ENCODE measurements around the gene CST8.

Gene CST8

GRCh38 chr20:23507346-23507745 lies 16.4 kb downstream of the CST8 start:
- Histone ChIP-seq H3K9me3 (replicated peaks; ENCODE audit: low read length) (no peaks in the 10 kb centered on the region), H3K4me1 (ENCODE audit: control insufficient read depth, insufficient read depth, low read length) (no peaks in the 10 kb centered on the region), H3K9ac (ENCODE audit: low read depth, low read length) (no peak overlapping the region), H3K4me3 (ENCODE audit: low read length) (no peak overlapping the region), H3K36me3 (ENCODE audit: insufficient read depth, low read length) (no peaks in the 10 kb centered on the region), H3K4me2 (ENCODE audit: low read length) (no peak overlapping the region), H3K27me3 (ENCODE audit: control insufficient read depth, insufficient read depth, low read length) (peaks cover 5% of the 10 kb centered on the region)

- H3K4me2 ChIP-seq (ENCODE audit: low read length), result no peak overlapping the region
- H3K9me3 ChIP-seq (replicated peaks; ENCODE audit: low read length), result no peaks in the 10 kb centered on the region
- peaks cover 5% of the 10 kb centered on the region for H3K27me3 ChIP-seq (ENCODE audit: control insufficient read depth, insufficient read depth, low read length)
- H3K36me3 ChIP-seq (ENCODE audit: insufficient read depth, low read length), result no peaks in the 10 kb centered on the region
- H3K4me1 ChIP-seq (ENCODE audit: control insufficient read depth, insufficient read depth, low read length), result no peaks in the 10 kb centered on the region
- H3K4me3 ChIP-seq (ENCODE audit: low read length), result no peak overlapping the region
- H3K9ac ChIP-seq (ENCODE audit: low read depth, low read length), result no peak overlapping the region
These were observed 17.7 kb downstream of the CST8 start for GRCh38 chr20:23508449-23509229.

DNA sequence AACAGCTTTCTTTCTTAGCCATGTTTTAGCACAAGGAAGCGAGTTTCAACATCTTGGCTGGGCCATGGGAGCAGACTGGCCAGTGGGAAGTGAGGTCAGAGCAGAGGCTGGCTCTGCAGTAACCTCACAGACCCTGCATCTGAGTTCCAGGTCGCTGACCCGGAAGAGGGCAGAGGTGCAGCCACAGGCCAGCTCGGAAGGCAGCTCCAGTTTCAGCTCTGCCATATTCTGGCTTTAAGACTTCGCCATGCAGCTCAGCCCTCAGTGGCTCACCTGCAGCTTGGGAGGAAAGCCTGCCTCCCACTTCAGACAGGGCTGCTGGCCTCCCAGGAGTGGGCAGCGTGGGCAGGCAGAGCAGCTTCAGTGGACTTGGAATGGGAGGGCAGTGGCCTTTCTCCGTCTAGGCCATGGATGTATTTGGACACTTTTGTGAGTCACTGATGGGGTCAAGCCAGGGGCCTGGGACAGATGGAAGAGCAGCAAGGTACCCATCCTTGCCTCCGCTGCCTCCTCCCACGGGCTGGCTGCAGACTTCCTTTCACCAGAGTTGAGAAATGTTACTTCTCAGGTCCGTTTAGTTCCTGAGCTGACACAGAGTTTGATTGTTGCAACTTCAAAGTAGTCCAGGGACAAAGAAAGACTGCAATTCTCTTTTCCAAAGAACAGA lies 18.5 kb downstream of the CST8 start:
- Histone ChIP-seq H3K9ac (ENCODE audit: low read depth, low read length) (no peak overlapping the region), H3K36me3 (ENCODE audit: insufficient read depth, low read length) (no peaks in the 10 kb centered on the region), H3K4me2 (ENCODE audit: low read length) (no peak overlapping the region), H3K4me1 (ENCODE audit: control insufficient read depth, insufficient read depth, low read length) (no peaks in the 10 kb centered on the region), H3K4me3 (ENCODE audit: low read length) (no peak overlapping the region), H3K27me3 (ENCODE audit: control insufficient read depth, insufficient read depth, low read length) (peaks cover 5% of the 10 kb centered on the region), H3K9me3 (replicated peaks; ENCODE audit: low read length) (no peaks in the 10 kb centered on the region)

- Histone ChIP-seq H3K9ac (ENCODE audit: low read depth, low read length) (no peak overlapping the region), H3K4me3 (ENCODE audit: low read length) (no peak overlapping the region), H3K27me3 (ENCODE audit: control insufficient read depth, insufficient read depth, low read length) (peaks cover 5% of the 10 kb centered on the region), H3K9me3 (replicated peaks; ENCODE audit: low read length) (no peaks in the 10 kb centered on the region), H3K4me1 (ENCODE audit: control insufficient read depth, insufficient read depth, low read length) (no peaks in the 10 kb centered on the region), H3K36me3 (ENCODE audit: insufficient read depth, low read length) (no peaks in the 10 kb centered on the region), H3K4me2 (ENCODE audit: low read length) (no peak overlapping the region)
These were observed 19.2 kb downstream of the CST8 start for GRCh38 chr20:23510000-23510590.

DNA sequence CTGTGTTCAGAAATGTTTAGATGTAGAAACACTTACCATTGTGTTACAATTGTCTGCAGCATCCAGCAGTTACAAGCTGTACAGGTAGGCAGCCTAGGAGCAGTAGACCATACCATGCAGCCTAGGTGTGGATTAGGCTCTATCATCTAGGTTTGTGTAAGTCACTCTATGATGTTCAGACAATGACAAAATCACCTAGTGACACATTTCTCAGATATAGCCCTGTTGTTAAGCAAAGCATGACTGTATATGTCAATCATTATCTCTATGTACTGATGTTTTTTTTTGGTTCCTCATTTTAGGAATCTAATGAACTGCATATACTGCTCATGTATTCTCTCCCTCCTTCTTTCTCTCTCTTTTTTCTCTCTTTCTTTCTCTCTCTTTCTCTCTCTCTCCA lies 22.2 kb downstream of the CST8 start:
- Histone ChIP-seq H3K27me3 (ENCODE audit: control insufficient read depth, insufficient read depth, low read length) (peaks cover 5% of the 10 kb centered on the region), H3K9ac (ENCODE audit: low read depth, low read length) (no peak overlapping the region), H3K4me2 (ENCODE audit: low read length) (no peak overlapping the region), H3K4me3 (ENCODE audit: low read length) (no peak overlapping the region), H3K4me1 (ENCODE audit: control insufficient read depth, insufficient read depth, low read length) (no peaks in the 10 kb centered on the region), H3K36me3 (ENCODE audit: insufficient read depth, low read length) (no peaks in the 10 kb centered on the region), H3K9me3 (replicated peaks; ENCODE audit: low read length) (no peaks in the 10 kb centered on the region)

DNA sequence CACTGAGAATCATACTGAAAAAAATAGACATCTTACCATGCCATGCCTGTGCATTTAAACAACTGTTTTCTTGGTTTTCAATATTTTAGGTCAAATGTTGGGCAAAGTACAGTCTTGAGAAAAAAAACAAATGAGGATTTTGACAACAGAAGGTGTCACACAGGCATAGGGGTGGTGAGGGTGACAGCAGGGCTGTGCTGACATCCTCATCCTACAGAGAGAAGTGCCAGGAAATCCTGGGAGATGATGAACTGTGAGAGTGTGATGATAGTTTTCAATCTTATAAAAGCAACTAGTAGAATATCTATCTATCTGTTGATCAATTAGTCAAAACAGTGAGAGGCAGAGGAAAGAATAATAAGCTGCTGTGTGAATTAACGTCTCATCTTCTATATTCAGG lies 23.9 kb downstream of the CST8 start:
- no peaks in the 10 kb centered on the region for H3K9me3 ChIP-seq (replicated peaks; ENCODE audit: low read length)
- H3K36me3 ChIP-seq (ENCODE audit: insufficient read depth, low read length), result no peaks in the 10 kb centered on the region
- H3K9ac ChIP-seq (ENCODE audit: low read depth, low read length), result no peak overlapping the region
- H3K4me3 ChIP-seq (ENCODE audit: low read length), result no peak overlapping the region
- H3K4me2 ChIP-seq (ENCODE audit: low read length), result no peak overlapping the region
- peaks cover 1% of the 10 kb centered on the region for H3K27me3 ChIP-seq (ENCODE audit: control insufficient read depth, insufficient read depth, low read length)
- H3K4me1 ChIP-seq (ENCODE audit: control insufficient read depth, insufficient read depth, low read length), result no peaks in the 10 kb centered on the region

DNA sequence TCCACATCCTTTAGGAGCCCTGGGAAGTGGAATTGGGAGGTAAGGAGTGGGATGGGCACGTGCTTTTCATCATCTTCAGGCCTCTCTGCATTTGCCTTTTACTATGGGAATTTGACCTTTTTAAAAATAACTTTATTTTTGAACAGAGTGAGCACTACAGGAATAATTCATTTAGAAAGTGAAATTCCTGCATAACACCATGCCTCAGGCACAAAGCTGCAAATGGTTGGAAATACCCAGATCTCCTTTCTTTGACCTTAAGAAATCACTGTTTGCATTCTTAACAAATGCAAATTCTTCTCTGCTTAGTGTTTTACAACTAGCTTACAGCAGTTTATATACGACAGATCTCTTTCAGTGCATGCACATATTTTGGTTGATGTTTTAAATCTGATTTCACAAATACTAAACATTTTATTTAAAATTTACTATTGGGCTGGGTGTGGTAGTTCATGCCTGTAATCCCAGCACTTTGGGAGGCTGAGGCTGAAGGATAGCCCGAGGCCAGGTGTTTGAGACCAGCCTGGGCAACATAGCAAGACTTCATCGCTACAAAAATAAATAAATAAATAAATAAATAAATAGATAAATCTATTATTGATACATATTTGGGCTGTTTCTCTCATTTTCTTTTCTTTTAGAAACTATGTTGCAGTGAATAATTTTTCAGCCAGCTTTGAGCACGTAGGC lies 24.5 kb downstream of the CST8 start:
- H3K9ac ChIP-seq (ENCODE audit: low read depth, low read length), result no peak overlapping the region
- no peaks in the 10 kb centered on the region for H3K36me3 ChIP-seq (ENCODE audit: insufficient read depth, low read length)
- H3K4me2 ChIP-seq (ENCODE audit: low read length), result no peak overlapping the region
- H3K27me3 ChIP-seq (ENCODE audit: control insufficient read depth, insufficient read depth, low read length), result no peaks in the 10 kb centered on the region
- no peaks in the 10 kb centered on the region for H3K4me1 ChIP-seq (ENCODE audit: control insufficient read depth, insufficient read depth, low read length)
- H3K9me3 ChIP-seq (replicated peaks; ENCODE audit: low read length), result no peaks in the 10 kb centered on the region
- no peak overlapping the region for H3K4me3 ChIP-seq (ENCODE audit: low read length)

- H3K9me3 ChIP-seq (replicated peaks; ENCODE audit: low read length), result no peaks in the 10 kb centered on the region
- no peak overlapping the region for H3K4me3 ChIP-seq (ENCODE audit: low read length)
- H3K36me3 ChIP-seq (ENCODE audit: insufficient read depth, low read length), result no peaks in the 10 kb centered on the region
- no peaks in the 10 kb centered on the region for H3K27me3 ChIP-seq (ENCODE audit: control insufficient read depth, insufficient read depth, low read length)
- no peak overlapping the region for H3K9ac ChIP-seq (ENCODE audit: low read depth, low read length)
- no peaks in the 10 kb centered on the region for H3K4me1 ChIP-seq (ENCODE audit: control insufficient read depth, insufficient read depth, low read length)
- no peak overlapping the region for H3K4me2 ChIP-seq (ENCODE audit: low read length)
These were observed 26.8 kb downstream of the CST8 start for GRCh38 chr20:23517719-23518118.

DNA sequence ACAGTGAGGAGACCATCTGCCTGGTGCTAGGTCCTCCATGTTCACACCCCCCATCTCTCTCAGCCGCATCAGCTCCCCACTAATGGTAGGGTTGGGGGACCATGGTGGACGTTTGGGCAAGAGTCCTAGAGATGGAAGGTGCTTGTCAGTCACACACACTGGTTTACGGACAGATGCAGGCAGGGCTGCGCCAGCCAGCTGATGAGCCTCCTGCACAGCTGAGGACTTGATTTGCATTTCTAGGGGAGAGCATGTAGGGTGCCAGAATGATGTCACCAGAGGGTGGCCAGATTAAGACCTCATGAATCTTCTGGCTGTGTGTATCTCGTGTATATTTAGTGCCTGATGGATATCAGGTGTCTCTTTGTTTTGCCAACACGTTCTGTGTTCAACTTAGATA lies 28.6 kb downstream of the CST8 start:
- H3K4me3 ChIP-seq (ENCODE audit: low read length), result no peak overlapping the region
- H3K9ac ChIP-seq (ENCODE audit: low read depth, low read length), result no peak overlapping the region
- no peaks in the 10 kb centered on the region for H3K27me3 ChIP-seq (ENCODE audit: control insufficient read depth, insufficient read depth, low read length)

GRCh38 chr20:23520185-23520584 lies 29.3 kb downstream of the CST8 start:
- H3K4me1 ChIP-seq (ENCODE audit: control insufficient read depth, insufficient read depth, low read length), result no peaks in the 10 kb centered on the region

More for the DNA sequence above, 28.6 kb downstream of the CST8 start:
- no peaks in the 10 kb centered on the region for H3K9me3 ChIP-seq (replicated peaks; ENCODE audit: low read length)
- no peaks in the 10 kb centered on the region for H3K4me1 ChIP-seq (ENCODE audit: control insufficient read depth, insufficient read depth, low read length)
- H3K4me2 ChIP-seq (ENCODE audit: low read length), result no peak overlapping the region
- no peaks in the 10 kb centered on the region for H3K36me3 ChIP-seq (ENCODE audit: insufficient read depth, low read length)

DNA sequence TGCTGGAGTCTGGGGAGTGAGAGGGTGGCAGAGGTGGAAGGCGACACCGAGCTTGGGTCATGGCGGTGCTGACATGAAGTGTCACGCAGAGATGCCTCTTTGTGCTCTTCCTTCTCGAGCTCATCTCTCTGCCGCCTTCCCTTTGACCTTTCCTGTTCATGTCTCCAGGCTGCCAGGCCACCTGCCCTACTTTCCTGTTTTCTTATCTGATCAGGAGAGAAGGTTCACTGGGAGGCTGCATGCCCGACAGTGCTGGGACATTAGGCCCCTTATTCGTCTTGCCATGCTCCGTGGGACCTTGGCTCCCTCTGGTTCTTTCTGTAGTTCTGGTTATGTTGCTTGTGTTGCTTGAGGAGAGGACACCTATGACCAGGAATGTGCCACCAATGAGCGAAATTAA lies 33.2 kb downstream of the CST8 start:
- no peak overlapping the region for H3K9ac ChIP-seq (ENCODE audit: low read depth, low read length)
- no peak overlapping the region for H3K4me3 ChIP-seq (ENCODE audit: low read length)
- H3K4me1 ChIP-seq (ENCODE audit: control insufficient read depth, insufficient read depth, low read length), result no peaks in the 10 kb centered on the region
- no peaks in the 10 kb centered on the region for H3K9me3 ChIP-seq (replicated peaks; ENCODE audit: low read length)
- no peaks in the 10 kb centered on the region for H3K36me3 ChIP-seq (ENCODE audit: insufficient read depth, low read length)
- H3K27me3 ChIP-seq (ENCODE audit: control insufficient read depth, insufficient read depth, low read length), result no peaks in the 10 kb centered on the region
- H3K4me2 ChIP-seq (ENCODE audit: low read length), result no peak overlapping the region

More at GRCh38 chr20:23520185-23520584, 29.3 kb downstream of the CST8 start:
- no peak overlapping the region for H3K9ac ChIP-seq (ENCODE audit: low read depth, low read length)
- no peak overlapping the region for H3K4me3 ChIP-seq (ENCODE audit: low read length)
- no peaks in the 10 kb centered on the region for H3K27me3 ChIP-seq (ENCODE audit: control insufficient read depth, insufficient read depth, low read length)
- H3K9me3 ChIP-seq (replicated peaks; ENCODE audit: low read length), result no peaks in the 10 kb centered on the region
- no peak overlapping the region for H3K4me2 ChIP-seq (ENCODE audit: low read length)
- no peaks in the 10 kb centered on the region for H3K36me3 ChIP-seq (ENCODE audit: insufficient read depth, low read length)
